Fibroblast of lung (primary cell): Measurements from ENCODE around the gene HYAL4.
A peak's percentile ranks its signal among the peaks of the same experiment; 100 is the strongest.

Source experiments
- EZH2 ChIP-seq: IDR thresholded peaks from 2 replicates; pipeline ENCODE4 v1.5.1; 2012; ENCODE audit warnings: low read length, control low read depth, mild to moderate bottlenecking; ENCODE audit errors: missing control alignments
- TF ChIP-seq, protein P1 (sequence below), 2 donors: IDR thresholded peaks in 1 of 2; conservative IDR thresholded peaks in 1 of 2; 1 replicate in 1 of 2; 2 replicates in 1 of 2; pipeline ENCODE4 v1.5.1; 2011 to 2012; ENCODE audit warnings: low read length in 2 of 2, control low read depth in 1 of 2, inconsistent platforms in 1 of 2, low read depth in 1 of 2, mild to moderate bottlenecking in 1 of 2

GRCh38 chr7:123871998-123872867 lies 27.3 kb downstream of the HYAL4 start:
- TF ChIP-seq, protein P1, sequence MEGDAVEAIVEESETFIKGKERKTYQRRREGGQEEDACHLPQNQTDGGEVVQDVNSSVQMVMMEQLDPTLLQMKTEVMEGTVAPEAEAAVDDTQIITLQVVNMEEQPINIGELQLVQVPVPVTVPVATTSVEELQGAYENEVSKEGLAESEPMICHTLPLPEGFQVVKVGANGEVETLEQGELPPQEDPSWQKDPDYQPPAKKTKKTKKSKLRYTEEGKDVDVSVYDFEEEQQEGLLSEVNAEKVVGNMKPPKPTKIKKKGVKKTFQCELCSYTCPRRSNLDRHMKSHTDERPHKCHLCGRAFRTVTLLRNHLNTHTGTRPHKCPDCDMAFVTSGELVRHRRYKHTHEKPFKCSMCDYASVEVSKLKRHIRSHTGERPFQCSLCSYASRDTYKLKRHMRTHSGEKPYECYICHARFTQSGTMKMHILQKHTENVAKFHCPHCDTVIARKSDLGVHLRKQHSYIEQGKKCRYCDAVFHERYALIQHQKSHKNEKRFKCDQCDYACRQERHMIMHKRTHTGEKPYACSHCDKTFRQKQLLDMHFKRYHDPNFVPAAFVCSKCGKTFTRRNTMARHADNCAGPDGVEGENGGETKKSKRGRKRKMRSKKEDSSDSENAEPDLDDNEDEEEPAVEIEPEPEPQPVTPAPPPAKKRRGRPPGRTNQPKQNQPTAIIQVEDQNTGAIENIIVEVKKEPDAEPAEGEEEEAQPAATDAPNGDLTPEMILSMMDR (conservative IDR thresholded peaks at IDR 0.05 in 1 of 2, IDR thresholded peaks at IDR 0.05 in 1 of 2; ENCODE audit: low read depth in 1 of 2, low read length in 2 of 2), result peak; percentile 36 to 65
- no peak for TF ChIP-seq EZH2
